ENCODE measurements around the gene NANS.
"Not testable (repeated sequence)": the region's sequence is repeated elsewhere in the genome, so short reads cannot be mapped to it uniquely, and the experiment has no call there.

NANS gene

DNA sequence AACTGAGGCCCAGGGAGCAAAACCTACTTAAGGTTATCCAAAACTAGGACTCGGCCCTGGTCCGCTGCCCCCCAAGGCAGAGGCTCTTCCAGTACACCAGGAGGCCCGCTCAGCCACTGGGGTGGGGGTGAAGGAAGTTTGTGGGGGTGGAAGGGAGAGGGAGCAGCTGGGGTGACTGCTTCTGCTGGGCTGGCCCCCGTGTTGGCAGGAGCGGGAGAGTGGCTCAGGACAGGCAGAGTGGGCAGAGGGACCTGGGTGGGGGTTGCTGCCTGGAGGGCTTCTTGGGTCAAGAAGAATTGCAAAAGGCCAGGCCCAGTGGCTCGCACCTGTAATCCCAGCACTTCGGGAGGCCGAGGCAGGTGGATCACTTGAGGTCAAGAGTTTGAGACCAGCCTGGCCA is 70.7 kb downstream of the NANS start:
- H3K4me3 ChIP-seq (ENCODE audit: insufficient read length, low read depth) = no peak overlapping the region
- no peak overlapping the region for H3K9ac ChIP-seq (ENCODE audit: insufficient read length, low read depth)
- TF ChIP-seq SUZ12 (IDR thresholded peaks at IDR 0.05; ENCODE audit: extremely low read depth, insufficient read depth, insufficient read length) = no peak
- no peak for TF ChIP-seq YY1 (IDR thresholded peaks at IDR 0.05; ENCODE audit: insufficient read depth, insufficient read length)
- TF ChIP-seq ZNF274 (IDR thresholded peaks at IDR 0.05; ENCODE audit: low read depth, low read length) = no peak
- H3K4me1 ChIP-seq (ENCODE audit: insufficient read depth, insufficient read length) = peaks cover 6% of the 10 kb centered on the region
- H3K36me3 ChIP-seq (ENCODE audit: insufficient read depth, insufficient read length, low read length) = peaks cover 65% of the 10 kb centered on the region
- H3K9me3 ChIP-seq (ENCODE audit: insufficient read depth, low read length) = no peaks in the 10 kb centered on the region
- no peak for DNase-seq (ENCODE audit: low read depth, low spot score)
- H3K27me3 ChIP-seq (ENCODE audit: insufficient read depth, insufficient read length) = no peaks in the 10 kb centered on the region

DNA sequence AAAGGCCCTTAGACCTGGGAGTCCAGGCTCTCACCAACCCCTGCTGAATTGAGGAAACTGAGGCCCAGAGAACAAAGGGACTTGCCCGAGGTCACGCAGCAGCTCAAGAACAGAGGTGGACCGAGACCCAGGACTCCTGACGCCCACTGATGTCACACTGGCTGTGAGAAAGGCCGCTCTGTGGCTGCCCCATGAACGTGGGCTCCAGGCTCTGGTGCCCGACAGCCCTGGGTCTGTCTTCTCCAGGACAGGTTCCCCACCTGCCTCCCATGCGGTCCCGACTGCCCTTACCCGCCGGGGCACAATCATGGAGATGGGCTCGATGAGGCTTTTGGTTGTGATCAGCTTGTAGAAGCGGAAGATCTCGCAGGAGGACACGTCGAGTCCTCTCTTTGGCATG is 71.8 kb downstream of the NANS start:
- Histone ChIP-seq H3K4me3 (ENCODE audit: insufficient read length, low read depth) (no peak overlapping the region), H3K36me3 (ENCODE audit: insufficient read depth, insufficient read length, low read length) (peaks cover 67% of the 10 kb centered on the region), H3K4me1 (ENCODE audit: insufficient read depth, insufficient read length) (peaks cover 6% of the 10 kb centered on the region), H3K27me3 (ENCODE audit: insufficient read depth, insufficient read length) (no peaks in the 10 kb centered on the region), H3K9ac (ENCODE audit: insufficient read length, low read depth) (no peak overlapping the region), H3K9me3 (ENCODE audit: insufficient read depth, low read length) (no peaks in the 10 kb centered on the region)
- TF ChIP-seq SUZ12 (IDR thresholded peaks at IDR 0.05; ENCODE audit: extremely low read depth, insufficient read depth, insufficient read length) (no peak), ZNF274 (IDR thresholded peaks at IDR 0.05; ENCODE audit: low read depth, low read length) (no peak), YY1 (IDR thresholded peaks at IDR 0.05; ENCODE audit: insufficient read depth, insufficient read length) (no peak)
- no peak for DNase-seq (ENCODE audit: low read depth, low spot score)

DNA sequence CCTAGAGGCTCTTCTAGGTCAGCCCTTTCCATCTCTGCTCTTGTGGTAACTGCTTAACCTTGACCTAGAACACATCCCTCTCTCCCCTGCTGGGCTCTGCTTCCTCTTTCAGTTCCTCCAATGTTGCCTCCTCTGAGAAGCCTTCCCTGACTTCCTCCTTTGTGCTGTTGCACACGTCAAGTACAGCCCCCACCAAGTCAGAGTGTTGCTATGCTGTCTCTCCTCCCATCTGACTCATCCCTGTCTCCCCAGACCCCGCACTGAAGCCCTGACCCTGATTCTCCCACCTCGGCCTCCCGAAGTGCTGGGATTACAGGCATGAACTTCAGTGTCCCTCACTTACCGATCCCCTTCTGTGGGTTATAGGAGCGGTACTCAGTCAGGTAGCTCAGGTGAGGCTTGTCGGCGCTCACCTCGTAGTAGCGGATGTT is 72.9 kb downstream of the NANS start:
- no peak for DNase-seq (ENCODE audit: low read depth, low spot score)

DNA sequence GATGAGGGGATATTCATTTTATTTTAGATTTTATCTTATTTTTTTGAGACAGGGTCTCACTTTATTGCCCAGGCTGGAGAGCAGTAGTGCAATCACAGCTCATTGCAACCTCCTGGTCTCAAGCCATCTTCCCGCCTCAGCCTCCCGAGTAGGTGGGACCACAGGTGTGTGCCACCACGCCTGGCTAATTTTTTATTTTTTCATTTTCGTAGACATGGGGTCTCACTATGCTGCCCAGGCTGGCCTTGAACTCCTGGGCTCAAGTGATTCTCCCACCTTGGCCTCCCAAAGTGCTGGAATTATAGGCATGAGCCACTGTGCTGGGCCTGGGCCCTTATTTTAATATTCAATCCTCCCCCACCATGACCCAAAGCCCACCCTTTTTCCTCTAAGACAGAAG is 73.5 kb downstream of the NANS start:
- peaks cover 75% of the 10 kb centered on the region for H3K36me3 ChIP-seq (ENCODE audit: insufficient read depth, insufficient read length, low read length)

More for the DNA sequence above, 72.9 kb downstream of the NANS start:
- Histone ChIP-seq H3K27me3 (ENCODE audit: insufficient read depth, insufficient read length) (no peaks in the 10 kb centered on the region), H3K36me3 (ENCODE audit: insufficient read depth, insufficient read length, low read length) (peaks cover 75% of the 10 kb centered on the region), H3K4me3 (ENCODE audit: insufficient read length, low read depth) (no peak overlapping the region), H3K9ac (ENCODE audit: insufficient read length, low read depth) (no peak overlapping the region), H3K4me1 (ENCODE audit: insufficient read depth, insufficient read length) (peaks cover 6% of the 10 kb centered on the region), H3K9me3 (ENCODE audit: insufficient read depth, low read length) (no peaks in the 10 kb centered on the region)
- TF ChIP-seq YY1 (IDR thresholded peaks at IDR 0.05; ENCODE audit: insufficient read depth, insufficient read length) = no peak
- TF ChIP-seq ZNF274 (IDR thresholded peaks at IDR 0.05; ENCODE audit: low read depth, low read length) = no peak
- no peak for TF ChIP-seq SUZ12 (IDR thresholded peaks at IDR 0.05; ENCODE audit: extremely low read depth, insufficient read depth, insufficient read length)

DNA sequence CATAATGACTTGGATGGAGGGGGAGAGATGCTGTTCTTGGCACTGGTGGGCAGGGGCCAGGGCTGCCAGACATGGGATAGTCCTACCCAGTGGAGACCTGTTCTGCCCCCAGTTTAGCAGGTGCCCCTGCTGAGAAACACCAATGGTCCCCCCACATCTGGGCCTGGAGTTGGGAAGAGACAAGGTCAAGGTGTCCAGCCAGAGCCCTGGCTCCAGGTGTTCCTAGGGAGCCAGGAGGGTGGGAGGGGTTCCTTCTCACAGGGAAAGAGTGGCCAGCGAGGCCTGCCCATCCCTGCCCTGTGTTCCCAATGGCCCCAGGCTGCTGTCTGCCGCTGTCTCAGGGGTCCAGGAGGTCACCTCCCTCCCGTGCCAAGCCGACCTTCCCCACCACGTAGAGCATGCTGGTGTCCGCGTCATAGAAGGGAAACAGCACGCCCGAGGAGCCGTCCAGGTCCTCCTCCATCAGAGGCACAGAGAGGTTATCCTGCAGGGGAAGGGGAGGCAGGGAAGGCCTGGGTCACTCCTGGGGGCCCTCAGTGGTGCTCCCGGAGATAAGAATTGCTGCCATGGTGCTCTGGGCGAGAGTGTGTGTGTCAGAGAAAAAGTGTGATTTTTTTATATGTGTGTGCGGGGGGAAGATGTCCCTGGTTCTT is 74.2 kb downstream of the NANS start:
- no peak for TF ChIP-seq ZNF274 (IDR thresholded peaks at IDR 0.05; ENCODE audit: low read depth, low read length)
- no peak for TF ChIP-seq SUZ12 (IDR thresholded peaks at IDR 0.05; ENCODE audit: extremely low read depth, insufficient read depth, insufficient read length)
- no peak for TF ChIP-seq YY1 (IDR thresholded peaks at IDR 0.05; ENCODE audit: insufficient read depth, insufficient read length)

More for the DNA sequence above, 73.5 kb downstream of the NANS start:
- not testable (repeated sequence) for DNase-seq (ENCODE audit: low read depth, low spot score); H3K4me3 ChIP-seq (ENCODE audit: insufficient read length, low read depth); H3K9ac ChIP-seq (ENCODE audit: insufficient read length, low read depth); H3K27me3 ChIP-seq (ENCODE audit: insufficient read depth, insufficient read length); H3K9me3 ChIP-seq (ENCODE audit: insufficient read depth, low read length); H3K4me1 ChIP-seq (ENCODE audit: insufficient read depth, insufficient read length)

DNA sequence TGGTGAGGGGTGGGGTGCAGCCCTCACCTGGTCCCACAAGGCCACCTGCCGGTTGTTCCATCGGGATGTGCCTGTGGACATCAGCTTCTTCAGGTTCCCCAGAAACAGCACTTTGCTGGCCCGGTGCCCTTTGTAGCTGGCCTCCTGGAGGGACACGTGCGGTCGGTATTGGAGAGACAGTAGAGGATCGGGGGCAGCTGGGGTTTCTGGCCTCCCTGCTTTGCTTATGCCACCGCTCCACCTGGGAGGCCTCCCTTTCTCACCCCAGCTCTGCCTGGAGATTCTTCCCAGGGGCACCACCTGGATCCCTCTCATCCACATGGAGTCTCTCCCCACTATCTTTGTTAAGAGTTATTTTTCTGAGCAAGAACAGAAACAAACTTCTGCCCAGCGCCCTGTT is 75.6 kb downstream of the NANS start:
- Histone ChIP-seq H3K27me3 (ENCODE audit: insufficient read depth, insufficient read length) (no peaks in the 10 kb centered on the region), H3K4me3 (ENCODE audit: insufficient read length, low read depth) (no peak overlapping the region), H3K4me1 (ENCODE audit: insufficient read depth, insufficient read length) (peaks cover 6% of the 10 kb centered on the region), H3K9me3 (ENCODE audit: insufficient read depth, low read length) (no peaks in the 10 kb centered on the region), H3K9ac (ENCODE audit: insufficient read length, low read depth) (no peak overlapping the region), H3K36me3 (ENCODE audit: insufficient read depth, insufficient read length, low read length) (peaks cover 78% of the 10 kb centered on the region)
- TF ChIP-seq SUZ12 (IDR thresholded peaks at IDR 0.05; ENCODE audit: extremely low read depth, insufficient read depth, insufficient read length) (no peak), ZNF274 (IDR thresholded peaks at IDR 0.05; ENCODE audit: low read depth, low read length) (no peak), YY1 (IDR thresholded peaks at IDR 0.05; ENCODE audit: insufficient read depth, insufficient read length) (no peak)
- no peak for DNase-seq (ENCODE audit: low read depth, low spot score)

More for the DNA sequence above, 74.2 kb downstream of the NANS start:
- Histone ChIP-seq H3K4me1 (ENCODE audit: insufficient read depth, insufficient read length) (peaks cover 6% of the 10 kb centered on the region), H3K9me3 (ENCODE audit: insufficient read depth, low read length) (no peaks in the 10 kb centered on the region), H3K36me3 (ENCODE audit: insufficient read depth, insufficient read length, low read length) (peaks cover 77% of the 10 kb centered on the region), H3K27me3 (ENCODE audit: insufficient read depth, insufficient read length) (no peaks in the 10 kb centered on the region), H3K4me3 (ENCODE audit: insufficient read length, low read depth) (no peak overlapping the region), H3K9ac (ENCODE audit: insufficient read length, low read depth) (no peak overlapping the region)
- no peak for DNase-seq (ENCODE audit: low read depth, low spot score)

All from NT2/D1 (cell line).